HK-2 (cell line): ENCODE data around the gene ZNF385C.
"Not testable (repeated sequence)": the region's sequence is repeated elsewhere in the genome, so short reads cannot be mapped to it uniquely, and the experiment has no call there.

Experiments used
- DNase-seq: peaks from one replicate; pipeline ENCODE4 v3.0.0-alpha.2; 2018; ENCODE audit not compliant: unreplicated experiment

ZNF385C gene

DNA sequence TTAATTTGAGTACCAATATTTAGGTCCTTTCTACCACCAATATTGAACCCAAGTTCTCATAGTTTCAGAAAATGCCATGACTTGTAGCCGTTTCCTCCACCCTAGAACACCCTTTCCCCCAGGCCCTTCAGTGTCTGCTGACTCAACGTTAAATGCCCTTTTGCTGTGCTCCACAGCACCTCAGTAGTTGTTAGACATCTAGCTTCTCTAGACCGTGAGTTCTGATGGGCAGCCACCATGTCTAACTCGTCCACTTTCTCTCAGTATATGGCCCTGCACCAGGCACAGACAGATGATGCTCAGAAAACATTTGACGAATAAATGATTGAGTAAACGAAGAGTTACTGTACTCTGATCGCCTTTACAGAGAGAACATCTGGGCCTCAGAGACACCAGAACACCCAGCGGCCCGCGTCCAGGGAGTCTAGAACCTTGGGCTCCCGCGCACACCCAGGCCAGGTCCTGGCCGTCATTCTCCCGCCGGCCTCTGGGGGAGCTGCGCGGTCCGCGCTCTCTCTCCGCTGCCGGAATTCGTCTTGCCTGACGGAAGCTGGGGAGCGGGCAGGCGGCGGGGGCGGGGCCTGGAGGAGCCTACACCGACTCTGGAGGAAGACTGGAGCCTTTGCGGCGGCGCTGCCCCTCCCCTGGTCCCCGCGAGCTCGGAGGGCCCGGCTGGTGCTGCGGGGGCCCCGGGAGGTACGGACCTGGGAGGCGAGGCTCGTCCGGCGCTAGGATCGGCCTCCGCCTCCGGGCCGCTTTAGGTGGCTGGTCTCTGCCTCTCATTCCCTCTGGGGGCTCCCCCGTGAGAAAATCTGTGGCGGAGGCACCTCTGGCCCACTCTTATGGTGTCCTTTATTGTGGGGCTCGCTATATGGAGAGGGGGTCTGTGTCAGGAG is 78.5 kb downstream of the ZNF385C start, which contains the start of gene NKIRAS2:
NKIRAS2 (plus strand) TSS at position 582 of the 896 bp plus-strand sequence. CDS start 1,488 bp downstream, outside the sequence.
- DNase-seq, result peak; percentile 93

DNA sequence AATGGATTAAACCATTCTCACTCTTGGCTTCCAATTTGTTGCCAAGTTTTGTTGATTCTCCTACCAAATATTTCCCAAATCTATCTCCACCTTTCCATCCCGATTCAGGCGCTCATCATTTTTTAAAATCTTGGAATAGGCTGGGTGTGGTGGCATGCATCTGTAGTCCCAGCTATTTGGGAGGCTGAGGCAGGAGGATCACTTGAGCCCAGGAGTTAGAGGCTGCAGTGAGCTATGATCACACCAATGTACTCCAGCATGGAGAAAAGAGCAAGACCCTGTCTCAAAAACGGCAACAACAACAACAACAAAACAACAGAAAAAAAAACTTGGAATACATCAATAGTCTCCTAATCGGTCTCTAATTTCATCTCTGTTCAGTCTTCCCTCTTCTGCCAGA is 79.3 kb downstream of the ZNF385C start:
- no peak for DNase-seq

DNA sequence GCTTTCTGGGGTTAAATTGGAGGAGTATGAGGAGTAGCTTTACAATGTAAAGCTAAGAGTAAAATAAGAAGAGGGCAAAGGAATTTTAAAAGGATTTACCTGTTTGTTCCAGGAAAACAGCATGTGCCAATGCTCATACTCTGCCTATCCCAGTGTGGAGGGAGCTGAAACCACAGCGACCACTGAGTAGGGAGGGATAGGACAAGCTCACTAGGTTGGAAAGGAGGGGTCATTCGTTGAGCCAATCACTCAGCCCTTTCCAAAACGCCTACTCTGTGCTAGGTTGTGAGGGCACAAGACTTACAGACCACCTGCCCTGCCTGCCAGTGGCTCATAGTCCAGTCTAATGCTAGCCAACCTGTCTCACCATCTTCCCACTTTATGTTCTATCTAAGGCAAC is 79.9 kb downstream of the ZNF385C start:
- DNase-seq, result no peak

DNA sequence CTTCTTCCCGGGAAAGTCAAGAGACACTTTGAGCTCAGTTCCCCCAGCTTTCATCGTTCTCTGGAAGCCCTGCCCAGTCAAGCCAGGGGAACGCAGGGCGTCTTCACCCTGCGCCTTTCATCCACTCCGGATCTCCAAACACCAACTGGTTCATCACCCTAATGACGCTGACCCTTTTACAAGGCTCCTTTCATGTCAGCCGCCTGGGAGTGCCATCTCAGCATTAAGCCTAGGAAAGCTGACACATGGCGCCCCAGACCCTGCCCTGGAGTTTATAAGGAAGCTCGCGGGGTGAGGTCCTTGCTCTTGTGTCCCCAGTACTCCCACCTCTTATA is 80.4 kb downstream of the ZNF385C start:
- DNase-seq, result no peak

DNA sequence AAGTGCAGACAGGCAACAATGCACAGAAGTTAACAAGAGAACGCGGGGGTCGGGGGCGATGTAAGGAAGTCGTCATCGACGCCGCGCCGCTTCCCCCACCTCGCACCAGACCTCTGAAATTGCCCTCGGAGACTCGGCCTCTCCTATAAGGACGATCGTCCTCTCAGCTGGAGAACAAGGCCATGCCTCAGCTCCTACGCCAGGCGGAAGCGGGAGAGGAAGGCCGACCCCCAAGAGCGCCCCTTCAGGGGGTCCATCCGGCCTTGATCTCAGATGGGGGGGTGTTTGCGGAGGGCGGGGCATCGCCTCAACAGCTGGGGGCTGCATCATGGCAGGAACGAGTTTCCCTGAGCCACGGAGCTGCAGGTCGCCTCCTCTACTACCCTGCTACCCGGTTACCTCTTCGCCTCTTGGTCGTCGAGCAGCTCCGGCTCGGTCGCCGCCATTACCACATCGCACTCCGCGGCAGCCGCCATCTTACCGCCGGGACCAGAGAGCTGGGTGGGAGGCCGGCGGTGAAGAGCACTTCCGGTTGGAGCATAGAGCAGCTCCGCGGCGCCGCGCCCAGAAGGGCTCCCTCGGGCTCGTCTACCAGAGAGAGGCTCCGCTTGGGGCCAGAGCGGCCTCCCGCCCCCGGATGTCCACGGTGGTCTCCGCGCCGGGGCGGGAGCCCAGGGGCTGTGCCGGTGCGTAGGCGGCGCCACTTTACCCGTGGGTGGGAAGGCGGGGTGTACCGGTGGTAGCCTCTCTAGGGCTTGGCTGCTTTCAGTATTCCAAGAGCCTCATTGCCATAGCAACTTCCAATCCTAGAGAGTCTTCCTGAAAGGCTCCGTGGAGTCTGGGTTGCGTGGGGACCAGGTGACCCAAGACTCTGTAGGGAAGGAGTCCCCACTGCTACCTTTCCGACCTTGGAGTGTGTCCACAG is 81.1 kb downstream of the ZNF385C start, which contains the start of gene DNAJC7:
DNAJC7 (minus strand) TSS at position 499 of the 925 bp plus-strand sequence; CDS start at position 476, 23 bp downstream.
- peak; percentile 91 for DNase-seq

DNA sequence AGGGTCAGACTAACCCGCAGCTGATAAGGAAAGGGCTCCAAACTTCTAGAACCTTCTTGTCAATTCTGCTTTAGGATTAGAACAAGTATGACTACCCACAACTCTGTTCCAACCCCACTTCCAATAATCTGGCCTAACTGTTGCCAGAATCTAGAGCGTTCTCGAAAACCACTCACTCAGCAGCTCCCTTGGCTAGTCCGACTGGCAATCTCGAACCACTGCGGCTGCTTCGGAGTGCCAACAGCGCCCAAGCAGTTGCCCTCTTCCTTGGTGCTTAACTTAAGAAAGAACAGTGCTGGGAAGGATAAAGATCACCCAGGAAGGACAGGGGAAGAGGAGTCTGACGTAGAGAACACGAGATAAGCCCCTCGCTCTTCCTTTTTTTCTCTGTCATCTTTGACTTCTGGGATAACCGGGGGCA is 81.9 kb downstream of the ZNF385C start:
- no peak for DNase-seq

DNA sequence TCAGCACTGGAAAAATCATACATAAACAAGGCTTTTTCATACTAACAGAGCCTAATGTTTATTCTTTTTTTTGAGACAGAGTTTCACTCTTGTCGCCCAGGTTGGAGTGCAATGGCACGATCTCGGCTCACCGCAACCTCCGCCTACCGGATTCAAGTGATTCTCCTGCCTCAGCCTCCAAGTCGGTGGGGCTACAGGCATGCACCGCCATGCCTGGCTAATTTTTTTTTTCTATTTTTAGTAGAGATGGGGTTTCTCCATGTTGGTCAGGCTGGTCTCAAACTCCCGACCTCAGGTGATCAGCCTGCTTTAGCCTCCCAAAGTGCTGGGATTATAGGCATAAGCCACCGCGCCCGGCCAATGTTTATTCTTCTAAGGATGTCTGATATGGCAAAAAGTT is 84.5 kb downstream of the ZNF385C start:
- DNase-seq, result not testable (repeated sequence)

DNA sequence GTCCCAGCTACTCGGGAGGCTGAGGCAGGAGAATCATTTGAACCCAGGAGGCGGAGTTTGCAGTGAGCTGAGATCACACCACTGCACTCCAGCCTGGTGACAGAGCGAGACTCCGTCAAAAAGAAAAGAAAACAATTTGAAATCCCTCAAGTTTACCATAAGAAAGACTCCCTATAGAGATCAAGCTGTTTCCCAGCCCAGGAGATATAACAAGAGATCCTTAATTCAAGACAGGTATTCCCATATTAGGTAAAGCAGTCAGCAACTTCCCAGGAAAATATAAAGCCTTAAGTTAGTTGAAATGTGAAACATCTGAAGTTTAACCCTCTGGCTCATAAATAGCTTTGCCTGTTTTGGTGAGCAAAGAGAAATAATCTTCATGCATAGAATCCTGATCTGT is 85.9 kb downstream of the ZNF385C start:
- not testable (repeated sequence) for DNase-seq

DNA sequence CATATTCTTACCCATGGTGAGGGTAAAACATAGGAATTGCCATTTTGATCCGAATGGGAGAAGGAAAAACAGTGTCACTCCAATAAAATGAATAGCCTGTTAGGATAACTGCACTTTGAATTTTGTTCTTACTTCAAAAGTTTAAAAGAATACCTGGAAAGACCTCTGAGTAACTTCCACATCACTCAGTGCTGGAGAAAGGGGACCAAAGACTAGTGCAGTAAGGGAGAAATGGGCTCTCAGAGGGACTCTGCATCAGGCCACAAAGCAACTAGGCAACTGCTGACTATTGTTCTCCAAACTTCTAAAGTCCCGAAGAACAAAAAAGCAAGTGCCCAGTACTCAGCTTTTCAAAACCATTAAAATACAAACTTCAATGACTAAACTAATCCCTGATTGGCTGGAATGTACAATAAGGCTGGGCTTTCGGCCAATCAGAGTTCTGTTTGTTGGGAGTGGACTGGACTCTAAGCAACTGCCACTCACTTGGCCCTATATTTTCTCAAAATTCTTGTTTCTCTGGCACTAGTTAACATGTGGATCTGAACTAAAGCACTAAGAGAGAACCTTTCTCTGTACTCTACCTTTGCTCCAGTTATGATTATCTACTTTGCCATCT is 87.3 kb downstream of the ZNF385C start:
- no peak for DNase-seq

DNA sequence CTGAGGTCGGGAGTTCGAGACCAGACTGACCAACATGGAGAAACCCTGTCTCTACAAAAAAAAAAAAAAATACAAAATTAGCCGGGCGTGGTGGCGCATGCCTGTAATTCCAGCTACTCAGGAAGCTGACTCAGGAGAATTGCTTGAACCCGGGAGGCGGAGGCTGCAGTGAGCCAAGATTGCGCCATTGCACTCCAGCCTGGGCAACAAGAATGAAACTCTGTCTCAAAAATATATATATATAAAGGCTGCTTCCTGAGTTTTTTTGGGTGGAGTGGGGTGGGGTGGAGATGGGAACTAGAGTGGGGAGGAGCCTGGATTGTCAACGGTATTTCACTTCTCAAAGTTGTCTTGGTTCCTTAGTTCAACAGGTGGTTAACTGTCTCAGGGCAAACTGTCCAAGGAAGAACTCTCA is 88.0 kb downstream of the ZNF385C start:
- DNase-seq, result not testable (repeated sequence)

DNA sequence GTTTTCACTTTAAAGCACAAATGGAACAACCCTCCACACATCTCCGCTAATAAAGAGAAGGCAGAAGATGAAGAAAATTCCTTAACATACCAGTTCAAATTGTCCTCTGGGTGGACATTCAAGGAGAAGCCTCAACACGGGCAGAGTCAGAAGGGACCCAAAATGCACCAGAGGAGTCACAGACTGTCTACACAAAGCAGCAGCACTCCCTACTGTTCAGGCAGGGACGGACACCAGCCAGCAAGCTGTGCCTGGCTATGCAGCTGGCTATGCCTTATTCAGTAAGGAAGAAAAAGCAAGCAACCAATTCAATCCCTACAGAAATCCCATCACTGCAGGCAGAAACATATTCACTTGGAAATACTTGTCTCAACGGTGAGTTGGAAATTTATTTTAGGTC is 89.1 kb downstream of the ZNF385C start:
- no peak for DNase-seq

DNA sequence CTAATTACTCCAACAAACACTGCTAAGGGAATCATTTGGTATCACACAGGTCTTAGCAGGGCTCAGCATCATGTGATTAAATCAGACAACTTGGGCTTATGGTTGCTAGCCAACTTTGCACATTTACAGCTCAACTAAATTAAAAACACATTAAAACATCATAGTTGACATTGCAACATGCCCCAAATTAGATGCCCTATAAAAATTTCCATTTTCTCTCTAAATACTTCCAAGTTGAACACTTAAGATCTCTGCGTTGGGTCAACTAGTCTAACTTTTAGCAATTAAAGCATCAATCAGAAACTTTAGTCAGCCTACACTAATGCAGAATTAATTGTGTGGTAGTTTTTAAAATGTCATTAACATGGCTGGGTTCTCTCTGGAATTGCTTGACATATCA is 93.1 kb downstream of the ZNF385C start:
- DNase-seq, result no peak

DNA sequence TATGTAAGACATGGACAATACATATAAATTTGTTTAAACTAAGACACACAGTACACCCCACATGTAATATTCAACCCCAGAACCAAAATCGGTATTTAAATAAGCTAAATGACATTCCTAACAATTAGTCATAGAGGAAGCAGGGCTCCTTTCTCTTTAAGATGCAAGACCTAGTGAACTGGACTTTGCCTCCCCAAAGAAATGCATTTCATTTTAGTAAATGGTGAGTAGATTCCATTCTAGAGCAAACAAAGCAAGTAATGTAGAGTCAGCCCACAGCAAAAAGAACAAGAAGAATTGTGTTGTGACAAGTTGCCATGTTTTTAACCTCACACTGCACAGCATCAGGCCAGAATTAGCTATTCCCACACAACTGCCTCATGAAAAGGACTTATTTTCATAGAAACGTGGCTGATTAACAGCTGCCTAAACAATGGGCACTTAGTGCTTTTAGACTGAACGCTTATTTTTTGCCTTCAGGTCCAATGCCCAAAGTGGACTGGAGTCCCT is 95.4 kb downstream of the ZNF385C start:
- no peak for DNase-seq

DNA sequence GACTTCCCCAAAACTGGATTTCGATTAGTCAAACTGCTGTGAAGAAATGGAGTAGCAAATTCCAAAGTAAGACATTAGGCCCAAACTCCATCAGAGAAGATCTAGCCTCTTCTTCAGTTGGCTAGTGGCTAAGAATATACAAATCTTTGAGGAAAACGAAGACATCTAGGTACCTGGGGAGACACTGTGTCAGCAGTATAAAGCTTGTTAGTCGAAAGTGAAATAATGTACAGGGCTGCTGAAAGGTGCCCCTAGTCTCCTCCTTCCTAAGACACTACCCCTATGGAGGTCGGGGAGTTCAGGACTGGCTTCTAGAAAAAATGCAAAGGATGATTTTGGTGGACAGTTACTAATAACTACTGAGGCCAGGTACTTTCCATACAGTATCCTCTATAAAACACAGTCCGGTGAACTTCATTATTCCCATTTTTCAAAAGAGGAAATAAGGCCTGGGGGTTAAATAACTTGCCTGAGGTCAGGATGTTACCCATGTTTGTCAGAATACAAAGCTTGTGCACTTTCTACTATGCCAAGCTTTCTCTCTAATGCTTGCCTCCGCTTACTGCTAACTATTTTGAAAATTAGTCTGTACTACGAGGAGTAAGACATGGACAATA is 96.0 kb downstream of the ZNF385C start:
- no peak for DNase-seq

DNA sequence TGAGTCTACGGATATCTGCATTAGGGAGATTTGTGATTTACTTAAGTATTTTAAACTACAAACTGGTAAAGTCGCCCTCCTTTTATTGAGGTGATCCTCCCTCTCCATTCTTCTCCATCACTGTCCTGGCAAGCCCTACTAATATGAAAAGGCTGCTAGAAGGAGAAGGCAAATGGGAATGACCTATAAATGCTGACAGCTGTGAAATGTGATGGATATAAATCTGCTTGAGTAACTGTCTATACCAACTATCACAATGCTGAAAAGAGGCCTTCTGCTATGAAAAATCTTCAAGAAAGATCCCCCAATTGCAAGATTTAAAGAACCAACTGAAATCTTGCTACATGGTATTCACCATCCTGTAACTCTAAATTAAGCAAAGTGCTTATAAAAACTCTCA is 96.5 kb downstream of the ZNF385C start:
- DNase-seq, result no peak

DNA sequence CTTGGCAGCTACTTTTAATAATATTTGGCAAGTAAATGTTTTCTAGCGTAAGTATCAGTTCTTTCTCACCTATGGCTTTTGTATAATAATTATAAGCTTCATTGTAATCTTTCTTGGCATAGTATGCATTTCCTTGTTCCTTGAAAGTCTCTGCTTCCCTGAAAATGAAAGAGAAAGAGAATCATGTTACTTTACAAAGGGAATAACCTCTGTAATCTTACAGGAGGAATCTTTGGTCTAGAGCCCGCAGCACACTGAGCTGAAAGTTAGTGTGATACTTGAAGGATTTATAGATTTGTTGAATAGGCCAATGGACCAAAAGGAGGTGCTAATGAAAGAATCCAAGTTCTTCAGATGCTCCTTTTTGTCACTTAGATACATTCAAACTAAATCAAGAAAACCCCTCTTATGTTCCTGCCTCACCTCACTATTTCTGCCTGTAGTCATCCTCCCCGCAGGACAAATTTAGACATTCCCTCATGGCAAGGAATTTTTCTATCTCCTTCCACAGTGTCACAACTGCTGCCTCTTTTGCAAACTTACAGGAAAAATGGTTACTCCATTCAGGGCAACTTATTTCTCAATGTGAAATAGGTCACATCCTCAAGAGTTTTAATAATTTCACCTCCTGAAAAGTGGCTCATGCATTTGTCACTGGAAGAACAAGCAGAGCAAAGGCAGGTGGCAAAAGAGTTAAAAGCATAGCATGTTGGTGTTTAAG is 97.7 kb downstream of the ZNF385C start:
- DNase-seq, result no peak

DNA sequence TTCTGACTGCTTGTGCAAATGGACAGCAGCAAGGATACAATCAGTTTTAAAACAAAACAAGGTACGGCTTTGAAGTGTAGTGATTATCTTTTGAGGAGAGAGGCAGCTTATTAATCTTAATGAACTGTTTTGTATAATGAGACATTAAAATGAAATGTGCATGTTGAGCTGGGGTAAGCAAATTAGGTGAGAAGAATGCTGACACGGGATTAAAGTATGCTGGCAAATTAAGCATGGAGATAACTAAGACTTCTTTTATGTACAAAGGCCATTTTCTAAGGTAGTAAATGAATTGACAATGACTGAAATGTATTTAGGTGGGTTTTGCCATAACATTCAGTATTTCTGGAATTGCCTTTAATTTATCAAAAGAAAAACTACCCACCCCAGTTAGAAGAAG is 99.8 kb downstream of the ZNF385C start:
- DNase-seq, result no peak

DNA sequence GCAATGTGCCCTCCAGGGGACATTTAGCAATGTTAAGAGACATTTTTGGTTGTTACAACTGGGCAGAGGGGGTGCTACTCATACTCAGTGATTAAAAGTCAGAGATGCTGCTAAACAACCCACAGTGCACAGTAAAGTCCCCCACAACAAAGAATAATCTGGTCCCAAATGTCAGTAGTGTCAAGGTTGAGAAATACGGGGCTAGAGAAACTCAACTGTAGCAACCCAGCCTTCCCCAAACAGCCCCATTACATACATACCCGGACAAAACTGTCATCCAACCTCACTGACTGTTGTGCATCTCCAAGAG is 101.5 kb downstream of the ZNF385C start:
- DNase-seq, result no peak

DNA sequence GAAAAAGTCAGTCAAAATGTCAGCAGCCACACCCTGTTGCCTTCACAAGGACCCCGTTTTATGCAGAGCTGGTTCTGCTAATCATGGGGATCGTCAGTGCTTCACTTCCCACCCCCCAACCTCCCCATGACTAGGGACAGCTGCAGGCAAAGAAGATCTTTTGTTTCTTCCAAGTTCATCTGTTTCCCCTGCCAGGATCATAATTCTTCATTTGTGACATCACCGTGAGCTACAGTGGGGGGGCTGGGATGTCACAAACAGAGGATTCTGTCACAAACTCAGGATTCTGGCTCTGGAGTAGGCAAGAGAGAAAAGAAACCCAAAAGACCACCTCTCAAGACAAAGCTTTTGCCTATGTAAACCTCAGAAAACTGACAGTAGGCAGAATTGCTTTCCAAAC is 105.7 kb downstream of the ZNF385C start:
- no peak for DNase-seq

DNA sequence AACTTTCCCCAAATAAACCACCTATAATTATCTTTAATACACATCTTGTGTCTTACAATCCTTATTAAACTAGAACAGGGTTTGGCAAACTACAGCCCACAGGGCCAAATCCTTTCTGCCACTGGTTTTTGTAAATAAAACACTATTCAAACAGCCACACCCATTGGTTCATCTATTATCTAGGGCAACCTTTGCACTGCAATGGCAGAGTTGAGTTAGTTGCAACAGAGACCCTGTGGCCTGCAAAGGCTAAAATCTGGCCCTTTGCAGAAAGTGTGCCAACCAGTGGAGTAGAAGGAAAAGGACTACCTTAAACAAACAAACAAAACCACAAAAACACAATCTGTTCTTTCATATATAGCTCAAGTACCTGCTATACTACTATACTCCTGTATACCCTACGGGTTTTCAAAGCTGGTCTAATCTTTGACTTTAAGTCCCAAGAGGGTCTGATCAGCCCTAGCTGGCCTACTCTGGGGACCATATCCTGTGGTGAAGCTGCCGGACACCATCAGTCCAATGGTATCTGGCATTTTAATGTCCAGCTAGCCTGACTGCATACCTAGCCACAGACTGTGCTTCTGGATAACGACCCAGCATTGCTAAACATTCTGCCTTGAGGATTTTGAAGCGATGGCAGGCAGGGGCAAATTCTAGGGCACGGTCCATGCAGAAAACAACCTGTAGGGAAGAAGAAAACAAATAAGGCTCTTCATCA is 108.4 kb downstream of the ZNF385C start:
- DNase-seq, result no peak
